Panc1 (cell line): ENCODE measurements around the gene ACSBG1.

Experiments
- CTCF ChIP-seq: fragments of 450-650 bp; IDR thresholded peaks from 2 replicates; pipeline ENCODE4 v1.5.1; 2017; ENCODE audit warnings: mild to moderate bottlenecking
- POLR2AphosphoS5 ChIP-seq: IDR thresholded peaks from 2 replicates; pipeline ENCODE4 v1.6.1; 2012; ENCODE audit warnings: mild to moderate bottlenecking, low read depth, low read length, moderate library complexity
- REST ChIP-seq, 2 experiments: IDR thresholded peaks; 2 replicates each; pipeline ENCODE4 v1.6.1; 2011 to 2012; ENCODE audit warnings: low read depth in 2 of 2, control low read depth in 1 of 2, low read length in 1 of 2, mild to moderate bottlenecking in 1 of 2, moderate library complexity in 1 of 2; ENCODE audit not compliant: insufficient read depth in 1 of 2
- SIN3A ChIP-seq: IDR thresholded peaks from 2 replicates; pipeline ENCODE4 v1.6.1; 2012; ENCODE audit warnings: low read depth, mild to moderate bottlenecking, low read length, moderate library complexity, borderline replicate concordance; ENCODE audit not compliant: insufficient read depth
- TCF7L2 ChIP-seq: IDR thresholded peaks from 2 replicates; pipeline ENCODE4 v1.6.1; 2011; ENCODE audit warnings: mild to moderate bottlenecking, low read depth, low read length, inconsistent platforms

- no peak for TF ChIP-seq CTCF
- TF ChIP-seq POLR2AphosphoS5: no peak
- TF ChIP-seq REST (IDR thresholded peaks at IDR 0.05; ENCODE audit: insufficient read depth in 1 of 2, low read depth in 2 of 2, low read length in 1 of 2): no peak
- TF ChIP-seq SIN3A: no peak
- TF ChIP-seq TCF7L2: no peak
Measured at GRCh38 chr15:78192826-78193594, 41.4 kb downstream of the ACSBG1 start.
